Endothelial cell of umbilical vein (primary cell): ENCODE measurements around the gene TENM4.

Source experiments
- CTCF ChIP-seq, 2 donors: IDR thresholded peaks; 1 replicate in 1 of 2; 2 replicates in 1 of 2; pipeline ENCODE4 v1.5.1; 2011; ENCODE audit warnings: low read length in 2 of 2, mild to moderate bottlenecking in 2 of 2, moderate library complexity in 2 of 2, control low read depth in 1 of 2, inconsistent platforms in 1 of 2, low read depth in 1 of 2; ENCODE audit not compliant: insufficient read depth in 1 of 2; ENCODE audit errors: extremely low read depth in 1 of 2
- EZH2 ChIP-seq: IDR thresholded peaks from 2 replicates; pipeline ENCODE4 v1.6.1; 2012; ENCODE audit warnings: borderline replicate concordance, low read depth, mild to moderate bottlenecking, moderate library complexity, low read length, inconsistent platforms; ENCODE audit not compliant: severe bottlenecking
- FOS ChIP-seq: IDR thresholded peaks from 2 replicates; pipeline ENCODE4 v1.6.1; 2011; ENCODE audit warnings: mild to moderate bottlenecking, low read length, moderate library complexity, borderline replicate concordance; ENCODE audit not compliant: insufficient read depth
- GATA2 ChIP-seq: IDR thresholded peaks from 2 replicates; pipeline ENCODE4 v1.7.0; 2011; ENCODE audit warnings: low read depth, mild to moderate bottlenecking, moderate library complexity, mixed read lengths, low read length; ENCODE audit not compliant: insufficient read length, insufficient read depth
- JUN ChIP-seq: IDR thresholded peaks from 2 replicates; pipeline ENCODE4 v1.6.1; 2011; ENCODE audit warnings: borderline replicate concordance, low read depth; ENCODE audit not compliant: insufficient read length, insufficient read depth
- MYC ChIP-seq: IDR thresholded peaks from one replicate; pipeline ENCODE4 v1.6.1; 2011; ENCODE audit warnings: mild to moderate bottlenecking, low read depth, low read length
- POLR2A ChIP-seq: IDR thresholded peaks from 2 replicates; pipeline ENCODE4 v1.6.1; 2012; ENCODE audit warnings: low read depth, mild to moderate bottlenecking, control low read depth, low read length
- POLR2AphosphoS5 ChIP-seq: IDR thresholded peaks from 2 replicates; pipeline ENCODE4 v1.6.1; 2012; ENCODE audit warnings: low read depth, mild to moderate bottlenecking, control low read depth, low read length, moderate library complexity; ENCODE audit not compliant: insufficient read depth

- no peak for TF ChIP-seq CTCF (IDR thresholded peaks at IDR 0.05; ENCODE audit: extremely low read depth in 1 of 2, insufficient read depth in 1 of 2, low read depth in 1 of 2, low read length in 2 of 2)
- no peak for TF ChIP-seq POLR2AphosphoS5
- no peak for TF ChIP-seq EZH2
- TF ChIP-seq POLR2A = no peak
- TF ChIP-seq MYC = no peak
- no peak for TF ChIP-seq FOS
- TF ChIP-seq JUN = no peak
- no peak for TF ChIP-seq GATA2
These were observed 605.9 kb downstream of the TENM4 start for GRCh38 chr11:78834886-78835285.
